BLaER1 (cell line): ENCODE measurements around the gene SEMA4A.

Experiments
- H3K27ac ChIP-seq: shearing (Covaris generic); formaldehyde crosslinking; 2 replicates; pipeline ENCODE4 v1.8.1; 2022
- H3K27me3 ChIP-seq: shearing (Covaris generic); formaldehyde crosslinking; 2 replicates; pipeline ENCODE4 v1.8.1; 2022
- H3K36me3 ChIP-seq: shearing (Covaris generic); formaldehyde crosslinking; 2 replicates; pipeline ENCODE4 v1.8.1; 2022
- H3K4me1 ChIP-seq: shearing (Covaris generic); formaldehyde crosslinking; 2 replicates; pipeline ENCODE4 v1.8.1; 2022
- H3K4me2 ChIP-seq: shearing (Covaris generic); formaldehyde crosslinking; 2 replicates; pipeline ENCODE4 v1.8.1; 2022
- H3K4me3 ChIP-seq: shearing (Covaris generic); formaldehyde crosslinking; 2 replicates; pipeline ENCODE4 v1.8.1; 2022
- H3K9ac ChIP-seq: shearing (Covaris generic); formaldehyde crosslinking; 2 replicates; pipeline ENCODE4 v1.8.1; 2022
- H3K9me3 ChIP-seq: shearing (Covaris generic); formaldehyde crosslinking; 2 replicates; pipeline ENCODE4 v1.8.1; 2022
- H4K20me1 ChIP-seq: shearing (Covaris generic); formaldehyde crosslinking; 2 replicates; pipeline ENCODE4 v1.8.1; 2022
- Cebpa-rat ChIP-seq: shearing (Covaris generic); IDR thresholded peaks from 2 replicates; pipeline ENCODE4 v1.8.1; 2022

The SEMA4A gene

GRCh38 chr1:156225677-156226014 is 72.3 kb downstream of the SEMA4A start:
- no peak overlapping the region for H3K4me3 ChIP-seq
- 0 out of 2 replicates have a peak, but pooled peaks cover 7% of the 10 kb centered on the region for H4K20me1 ChIP-seq
- no peaks in the 10 kb centered on the region for H3K27me3 ChIP-seq
- no peaks in the 10 kb centered on the region for H3K9me3 ChIP-seq
- H3K27ac ChIP-seq = 0 out of 2 replicates have a peak overlapping the region, but pooled peaks have one; percentile 3
- peak overlapping the region; percentile 27 for H3K4me2 ChIP-seq
- H3K9ac ChIP-seq = no peak overlapping the region
- H3K36me3 ChIP-seq = peaks cover 77% of the 10 kb centered on the region
- H3K4me1 ChIP-seq = peaks cover 20% of the 10 kb centered on the region
- TF ChIP-seq Cebpa-rat = no peak

DNA sequence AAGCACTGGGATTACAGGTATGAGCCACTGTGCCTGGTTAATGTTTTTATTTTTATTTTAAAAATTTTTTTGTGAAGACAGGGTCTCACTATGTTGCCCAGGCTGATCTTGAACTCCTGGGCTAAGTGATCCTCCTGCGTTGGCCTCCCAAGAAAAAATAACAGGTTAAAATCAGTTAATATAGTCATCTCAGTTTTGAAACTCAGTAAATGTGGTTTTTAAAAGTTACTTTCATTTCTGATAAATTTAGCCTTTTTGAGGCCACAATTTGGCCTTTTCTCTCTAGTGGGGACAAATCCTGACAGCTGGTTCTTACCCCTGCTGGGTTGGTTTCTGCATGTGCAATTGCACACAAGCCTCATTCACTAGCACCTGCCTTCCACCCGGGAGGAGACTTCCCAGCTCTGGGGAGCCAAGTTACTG is 72.7 kb downstream of the SEMA4A start:
- Histone ChIP-seq H3K9me3 (no peaks in the 10 kb centered on the region), H3K36me3 (peaks cover 74% of the 10 kb centered on the region), H3K4me3 (no peak overlapping the region), H4K20me1 (0 out of 2 replicates have a peak, but pooled peaks cover 7% of the 10 kb centered on the region), H3K4me2 (peak overlapping the region; percentile 27), H3K27ac (0 out of 2 replicates have a peak overlapping the region, but pooled peaks have one; percentile 3), H3K9ac (no peak overlapping the region), H3K4me1 (peaks cover 20% of the 10 kb centered on the region), H3K27me3 (no peaks in the 10 kb centered on the region)
- no peak for TF ChIP-seq Cebpa-rat

DNA sequence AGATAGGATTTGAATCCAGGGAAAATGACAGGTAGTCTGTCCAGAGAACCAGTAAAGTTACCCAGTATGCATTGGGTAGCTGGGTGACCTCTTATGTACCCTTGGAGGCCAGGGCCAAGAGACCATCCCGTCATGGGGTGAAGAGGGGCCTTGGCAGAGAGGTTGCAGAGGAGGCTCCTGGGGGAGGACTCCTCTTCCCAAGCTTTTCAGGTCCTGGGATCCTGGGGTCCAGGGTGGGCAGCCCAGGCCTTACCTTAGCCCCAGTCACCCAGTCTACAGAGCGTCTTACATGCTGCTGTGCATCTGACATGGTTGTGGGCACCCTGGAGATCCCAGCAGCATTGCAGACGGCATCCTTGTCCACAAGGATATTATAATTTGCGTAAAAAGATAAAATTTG is 73.4 kb downstream of the SEMA4A start:
- H4K20me1 ChIP-seq = 0 out of 2 replicates have a peak, but pooled peaks cover 7% of the 10 kb centered on the region
- H3K36me3 ChIP-seq = peaks cover 70% of the 10 kb centered on the region
- no peak overlapping the region for H3K27ac ChIP-seq
- H3K27me3 ChIP-seq = no peaks in the 10 kb centered on the region
- H3K4me1 ChIP-seq = peaks cover 22% of the 10 kb centered on the region
- H3K9ac ChIP-seq = no peak overlapping the region
- no peak overlapping the region for H3K4me2 ChIP-seq
- no peak overlapping the region for H3K4me3 ChIP-seq
- no peaks in the 10 kb centered on the region for H3K9me3 ChIP-seq
- TF ChIP-seq Cebpa-rat = no peak
